Panc1 (cell line): Measurements from ENCODE around the gene SHISA4.

Experiments
- POLR2AphosphoS5 ChIP-seq: IDR thresholded peaks from 2 replicates; pipeline ENCODE4 v1.6.1; 2012; ENCODE audit warnings: mild to moderate bottlenecking, low read depth, low read length, moderate library complexity
- SIN3A ChIP-seq: IDR thresholded peaks from 2 replicates; pipeline ENCODE4 v1.6.1; 2012; ENCODE audit warnings: low read depth, mild to moderate bottlenecking, low read length, moderate library complexity, borderline replicate concordance; ENCODE audit not compliant: insufficient read depth
- TCF7L2 ChIP-seq: IDR thresholded peaks from 2 replicates; pipeline ENCODE4 v1.6.1; 2011; ENCODE audit warnings: mild to moderate bottlenecking, low read depth, low read length, inconsistent platforms
- TF ChIP-seq, protein P1 (sequence below): fragments of 450-650 bp; IDR thresholded peaks from 2 replicates; pipeline ENCODE4 v1.5.1; 2017; ENCODE audit warnings: mild to moderate bottlenecking
- TF ChIP-seq, protein P2 (sequence below), 2 experiments: IDR thresholded peaks; 2 replicates each; pipeline ENCODE4 v1.6.1; 2011 to 2012; ENCODE audit warnings: low read depth in 2 of 2, control low read depth in 1 of 2, low read length in 1 of 2, mild to moderate bottlenecking in 1 of 2, moderate library complexity in 1 of 2; ENCODE audit not compliant: insufficient read depth in 1 of 2

DNA sequence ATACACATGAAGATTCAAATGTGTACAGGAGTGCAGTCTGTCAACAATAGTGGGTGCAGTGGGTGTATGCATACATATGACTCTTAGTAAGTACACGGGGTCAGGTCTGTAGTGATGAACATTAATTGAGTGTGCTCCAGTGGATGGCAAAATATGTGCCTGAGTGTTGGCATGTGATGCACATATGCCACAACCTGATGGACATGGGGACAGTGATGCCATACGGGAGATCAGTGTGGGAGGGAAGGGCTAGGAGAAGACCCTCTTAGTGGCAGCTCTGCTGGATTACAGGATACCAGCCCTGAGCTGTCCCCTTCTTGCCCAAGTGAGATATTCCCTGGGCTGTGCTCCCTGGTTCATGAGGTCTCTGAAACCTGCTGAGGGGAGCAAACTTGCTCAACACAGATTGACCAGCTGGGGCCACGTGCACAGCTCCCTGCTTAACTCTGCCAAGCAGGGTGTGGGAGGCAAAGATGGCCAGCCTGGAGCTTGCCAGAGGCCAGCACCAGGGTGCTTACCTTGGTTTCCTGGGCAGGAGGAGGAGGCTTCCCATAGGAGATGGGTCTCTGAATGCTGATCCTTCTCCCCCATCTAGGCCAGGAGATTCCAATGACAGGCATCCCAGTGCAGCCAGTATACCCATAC, 2.2 kb downstream of the SHISA4 start:
- no peak for TF ChIP-seq POLR2AphosphoS5
- TF ChIP-seq, protein P1, sequence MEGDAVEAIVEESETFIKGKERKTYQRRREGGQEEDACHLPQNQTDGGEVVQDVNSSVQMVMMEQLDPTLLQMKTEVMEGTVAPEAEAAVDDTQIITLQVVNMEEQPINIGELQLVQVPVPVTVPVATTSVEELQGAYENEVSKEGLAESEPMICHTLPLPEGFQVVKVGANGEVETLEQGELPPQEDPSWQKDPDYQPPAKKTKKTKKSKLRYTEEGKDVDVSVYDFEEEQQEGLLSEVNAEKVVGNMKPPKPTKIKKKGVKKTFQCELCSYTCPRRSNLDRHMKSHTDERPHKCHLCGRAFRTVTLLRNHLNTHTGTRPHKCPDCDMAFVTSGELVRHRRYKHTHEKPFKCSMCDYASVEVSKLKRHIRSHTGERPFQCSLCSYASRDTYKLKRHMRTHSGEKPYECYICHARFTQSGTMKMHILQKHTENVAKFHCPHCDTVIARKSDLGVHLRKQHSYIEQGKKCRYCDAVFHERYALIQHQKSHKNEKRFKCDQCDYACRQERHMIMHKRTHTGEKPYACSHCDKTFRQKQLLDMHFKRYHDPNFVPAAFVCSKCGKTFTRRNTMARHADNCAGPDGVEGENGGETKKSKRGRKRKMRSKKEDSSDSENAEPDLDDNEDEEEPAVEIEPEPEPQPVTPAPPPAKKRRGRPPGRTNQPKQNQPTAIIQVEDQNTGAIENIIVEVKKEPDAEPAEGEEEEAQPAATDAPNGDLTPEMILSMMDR, result no peak
- TF ChIP-seq SIN3A, result no peak
- TF ChIP-seq, protein P2, sequence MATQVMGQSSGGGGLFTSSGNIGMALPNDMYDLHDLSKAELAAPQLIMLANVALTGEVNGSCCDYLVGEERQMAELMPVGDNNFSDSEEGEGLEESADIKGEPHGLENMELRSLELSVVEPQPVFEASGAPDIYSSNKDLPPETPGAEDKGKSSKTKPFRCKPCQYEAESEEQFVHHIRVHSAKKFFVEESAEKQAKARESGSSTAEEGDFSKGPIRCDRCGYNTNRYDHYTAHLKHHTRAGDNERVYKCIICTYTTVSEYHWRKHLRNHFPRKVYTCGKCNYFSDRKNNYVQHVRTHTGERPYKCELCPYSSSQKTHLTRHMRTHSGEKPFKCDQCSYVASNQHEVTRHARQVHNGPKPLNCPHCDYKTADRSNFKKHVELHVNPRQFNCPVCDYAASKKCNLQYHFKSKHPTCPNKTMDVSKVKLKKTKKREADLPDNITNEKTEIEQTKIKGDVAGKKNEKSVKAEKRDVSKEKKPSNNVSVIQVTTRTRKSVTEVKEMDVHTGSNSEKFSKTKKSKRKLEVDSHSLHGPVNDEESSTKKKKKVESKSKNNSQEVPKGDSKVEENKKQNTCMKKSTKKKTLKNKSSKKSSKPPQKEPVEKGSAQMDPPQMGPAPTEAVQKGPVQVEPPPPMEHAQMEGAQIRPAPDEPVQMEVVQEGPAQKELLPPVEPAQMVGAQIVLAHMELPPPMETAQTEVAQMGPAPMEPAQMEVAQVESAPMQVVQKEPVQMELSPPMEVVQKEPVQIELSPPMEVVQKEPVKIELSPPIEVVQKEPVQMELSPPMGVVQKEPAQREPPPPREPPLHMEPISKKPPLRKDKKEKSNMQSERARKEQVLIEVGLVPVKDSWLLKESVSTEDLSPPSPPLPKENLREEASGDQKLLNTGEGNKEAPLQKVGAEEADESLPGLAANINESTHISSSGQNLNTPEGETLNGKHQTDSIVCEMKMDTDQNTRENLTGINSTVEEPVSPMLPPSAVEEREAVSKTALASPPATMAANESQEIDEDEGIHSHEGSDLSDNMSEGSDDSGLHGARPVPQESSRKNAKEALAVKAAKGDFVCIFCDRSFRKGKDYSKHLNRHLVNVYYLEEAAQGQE (IDR thresholded peaks at IDR 0.05; ENCODE audit: insufficient read depth in 1 of 2, low read depth in 2 of 2, low read length in 1 of 2), result no peak
- no peak for TF ChIP-seq TCF7L2
